ENCODE data around the gene TPRG1L.

TPRG1L gene

DNA sequence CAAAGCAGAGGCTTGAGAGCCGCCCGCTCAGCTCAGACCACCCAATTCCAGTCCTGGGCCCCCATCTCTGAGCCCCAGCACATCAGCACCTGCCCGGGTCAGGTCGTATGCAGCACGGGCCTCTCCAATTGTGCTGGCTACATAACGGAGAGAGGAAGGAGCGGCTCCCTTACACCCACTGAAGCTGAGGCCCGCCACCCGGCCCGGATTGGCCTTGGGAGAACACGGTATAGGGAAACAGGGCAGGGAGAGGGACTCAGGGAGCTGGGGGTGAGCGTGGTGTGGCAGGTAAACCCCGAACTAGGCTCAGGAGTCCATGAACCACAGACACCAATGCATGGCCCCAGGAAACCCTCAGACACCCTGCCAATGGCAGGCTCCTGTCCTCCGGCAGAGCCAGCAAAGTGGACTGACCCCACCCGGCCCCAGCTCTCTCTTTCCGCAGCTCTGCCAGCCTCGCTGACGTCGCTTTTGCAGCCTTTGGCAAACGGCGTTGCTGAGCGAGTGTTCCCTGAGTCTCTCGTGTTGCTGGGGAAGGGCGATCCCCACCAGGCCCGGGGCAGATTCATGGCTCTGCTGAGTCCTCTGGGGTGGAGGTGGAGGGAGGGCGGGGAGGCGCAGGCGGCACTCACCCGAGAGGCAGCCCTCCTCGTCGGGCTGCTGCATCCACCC is 30.0 kb upstream of the TPRG1L start:
- no peak overlapping the region for H3K4me3 ChIP-seq (ENCODE audit: low read length in 2 of 2)
- no peak overlapping the region for H3K27ac ChIP-seq (ENCODE audit: low read length)
- H3K36me3 ChIP-seq (ENCODE audit: control insufficient read depth in 2 of 2, insufficient read depth in 2 of 2, low read length in 2 of 2) = no peaks in the 10 kb centered on the region
- peaks cover 9% of the 10 kb centered on the region for H3K4me1 ChIP-seq (ENCODE audit: control insufficient read depth, insufficient read depth, low read length)
- no peak overlapping the region for H3K9ac ChIP-seq (ENCODE audit: low read length in 2 of 2)
- no peaks in the 10 kb centered on the region for H3K27me3 ChIP-seq (ENCODE audit: control insufficient read depth in 1 of 2, insufficient read depth in 2 of 2, low read length in 2 of 2)
- H3K9me3 ChIP-seq (ENCODE audit: control insufficient read depth in 2 of 2, low read length in 2 of 2) = no peaks in the 10 kb centered on the region

DNA sequence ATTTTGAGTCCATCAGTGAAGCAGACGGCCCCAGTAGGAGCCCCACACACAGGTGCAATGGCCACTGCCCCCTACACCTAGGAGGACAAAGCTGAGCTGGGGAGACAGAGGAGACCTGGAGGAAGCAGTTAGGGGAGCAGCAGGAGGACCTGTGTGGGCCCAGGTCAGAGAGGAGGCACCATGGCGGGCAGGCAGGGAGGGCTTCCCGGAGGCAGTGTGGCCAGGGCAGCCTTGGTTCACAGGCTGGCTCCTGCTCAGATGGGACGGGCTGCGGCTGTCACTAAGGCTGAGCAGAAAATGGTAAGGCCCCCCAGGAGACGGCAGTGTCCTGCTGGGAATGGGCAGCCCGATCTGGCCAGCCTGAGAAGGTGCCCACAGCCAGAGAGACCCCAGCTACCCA is 28.9 kb upstream of the TPRG1L start:
- Histone ChIP-seq H3K4me3 (ENCODE audit: low read length in 2 of 2) (no peak overlapping the region), H3K27ac (ENCODE audit: low read length) (no peak overlapping the region), H3K9me3 (ENCODE audit: control insufficient read depth in 2 of 2, low read length in 2 of 2) (no peaks in the 10 kb centered on the region), H3K27me3 (ENCODE audit: control insufficient read depth in 1 of 2, insufficient read depth in 2 of 2, low read length in 2 of 2) (no peaks in the 10 kb centered on the region), H3K9ac (ENCODE audit: low read length in 2 of 2) (no peak overlapping the region), H3K36me3 (ENCODE audit: control insufficient read depth in 2 of 2, insufficient read depth in 2 of 2, low read length in 2 of 2) (no peaks in the 10 kb centered on the region), H3K4me1 (ENCODE audit: control insufficient read depth, insufficient read depth, low read length) (peaks cover 9% of the 10 kb centered on the region)

DNA sequence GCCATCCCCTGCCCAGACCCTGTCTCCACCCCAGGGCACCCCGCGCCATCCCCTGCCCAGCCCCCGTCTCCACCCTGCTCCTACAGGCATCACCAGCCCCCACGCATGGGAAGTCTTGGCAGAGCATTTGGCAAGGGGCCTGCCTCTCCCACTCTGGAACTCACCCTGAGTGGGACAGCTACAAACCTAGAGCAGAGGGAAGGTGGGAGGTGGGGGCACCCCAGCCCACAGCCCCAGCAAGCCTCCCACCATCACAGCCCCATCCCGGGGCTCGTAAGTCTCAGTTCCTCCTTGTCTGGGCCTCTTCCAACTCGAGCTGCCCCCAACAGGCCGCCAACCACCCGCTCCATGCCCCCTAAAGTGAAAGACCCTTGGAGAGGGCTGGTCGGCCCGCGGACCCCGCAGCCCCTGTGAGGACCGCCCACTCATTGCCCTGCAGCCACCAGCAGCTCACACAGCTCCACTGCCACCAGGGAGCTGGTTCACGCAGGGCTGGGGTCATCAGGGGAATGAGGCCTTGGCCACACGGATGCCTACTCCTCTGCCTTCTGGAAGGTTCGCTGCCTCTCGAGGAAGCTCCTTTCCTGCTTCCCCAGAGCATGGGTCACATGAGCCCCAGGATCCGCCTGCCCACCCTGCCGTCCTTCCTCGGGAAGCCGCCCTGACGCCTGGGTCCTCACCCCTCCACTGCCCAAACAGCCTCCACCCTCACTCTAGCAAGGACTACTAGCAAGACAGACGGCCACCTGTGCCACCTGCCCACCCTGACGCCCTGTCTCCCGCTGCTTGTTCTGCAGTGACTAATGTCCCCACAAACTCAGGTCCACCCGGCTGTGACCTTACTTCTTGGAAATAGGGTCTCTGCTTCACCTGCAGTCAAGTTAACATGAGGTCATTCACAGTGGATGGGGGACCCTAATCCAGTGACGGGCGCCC is 27.9 kb upstream of the TPRG1L start:
- Histone ChIP-seq H3K9me3 (ENCODE audit: control insufficient read depth in 2 of 2, low read length in 2 of 2) (no peaks in the 10 kb centered on the region), H3K36me3 (ENCODE audit: control insufficient read depth in 2 of 2, insufficient read depth in 2 of 2, low read length in 2 of 2) (no peaks in the 10 kb centered on the region), H3K27ac (ENCODE audit: low read length) (no peak overlapping the region), H3K9ac (ENCODE audit: low read length in 2 of 2) (no peak overlapping the region), H3K4me1 (ENCODE audit: control insufficient read depth, insufficient read depth, low read length) (peaks cover 9% of the 10 kb centered on the region), H3K4me3 (ENCODE audit: low read length in 2 of 2) (no peak overlapping the region), H3K27me3 (ENCODE audit: control insufficient read depth in 1 of 2, insufficient read depth in 2 of 2, low read length in 2 of 2) (no peaks in the 10 kb centered on the region)

DNA sequence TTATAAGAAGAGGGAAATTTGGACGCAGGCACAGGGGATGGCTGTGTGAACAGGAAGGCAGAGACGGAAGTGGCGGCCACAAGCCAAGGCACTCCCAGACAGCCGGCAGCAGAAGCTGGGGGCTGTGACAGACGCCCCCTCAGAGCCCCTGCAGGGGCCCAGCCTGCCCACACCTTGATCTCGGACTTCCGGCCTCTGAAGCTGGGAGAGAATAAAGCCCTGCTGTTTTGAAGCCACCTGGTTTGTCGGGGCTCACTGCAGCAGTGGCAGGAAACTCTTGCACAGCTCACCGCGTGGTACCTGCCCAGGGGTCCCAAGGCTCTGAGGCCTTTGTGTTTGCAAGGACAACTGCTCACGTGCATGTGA is 27.2 kb upstream of the TPRG1L start:
- Histone ChIP-seq H3K4me3 (ENCODE audit: low read length in 2 of 2) (no peak overlapping the region), H3K4me1 (ENCODE audit: control insufficient read depth, insufficient read depth, low read length) (peaks cover 9% of the 10 kb centered on the region), H3K27ac (ENCODE audit: low read length) (no peak overlapping the region)

DNA sequence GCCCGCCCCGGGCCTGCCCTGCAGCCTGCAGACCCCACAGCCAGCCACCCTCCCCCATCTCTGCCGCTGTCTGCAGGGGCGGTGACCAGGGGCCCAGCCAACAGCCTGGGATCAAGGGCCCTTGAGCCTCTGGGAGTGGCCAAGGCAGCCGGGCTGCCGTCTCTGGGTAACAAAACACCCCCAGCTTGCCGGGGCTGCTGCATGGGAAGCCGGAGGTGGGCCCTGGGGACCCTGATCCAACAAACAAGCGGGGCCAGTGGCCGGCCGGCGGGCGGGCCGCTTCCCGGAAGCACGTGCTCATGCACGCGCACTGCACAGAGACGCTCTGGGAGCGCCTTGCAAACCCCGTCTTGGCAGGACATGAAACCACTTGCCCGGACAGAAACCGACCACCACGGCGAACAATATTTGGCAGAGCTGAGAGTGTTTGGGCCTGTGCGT is 26.7 kb upstream of the TPRG1L start:
- no peaks in the 10 kb centered on the region for H3K27me3 ChIP-seq (ENCODE audit: control insufficient read depth in 1 of 2, insufficient read depth in 2 of 2, low read length in 2 of 2)
- no peaks in the 10 kb centered on the region for H3K9me3 ChIP-seq (ENCODE audit: control insufficient read depth in 2 of 2, low read length in 2 of 2)
- no peaks in the 10 kb centered on the region for H3K36me3 ChIP-seq (ENCODE audit: control insufficient read depth in 2 of 2, insufficient read depth in 2 of 2, low read length in 2 of 2)
- peaks cover 9% of the 10 kb centered on the region for H3K4me1 ChIP-seq (ENCODE audit: control insufficient read depth, insufficient read depth, low read length)
- peak overlapping the region in 1 of 2 donors; percentile 47 for H3K4me3 ChIP-seq (ENCODE audit: low read length in 2 of 2)
- no peak overlapping the region for H3K27ac ChIP-seq (ENCODE audit: low read length)
- H3K9ac ChIP-seq (ENCODE audit: low read length in 2 of 2) = no peak overlapping the region

More for the DNA sequence above, 27.2 kb upstream of the TPRG1L start:
- no peaks in the 10 kb centered on the region for H3K36me3 ChIP-seq (ENCODE audit: control insufficient read depth in 2 of 2, insufficient read depth in 2 of 2, low read length in 2 of 2)
- no peaks in the 10 kb centered on the region for H3K27me3 ChIP-seq (ENCODE audit: control insufficient read depth in 1 of 2, insufficient read depth in 2 of 2, low read length in 2 of 2)
- H3K9ac ChIP-seq (ENCODE audit: low read length in 2 of 2) = no peak overlapping the region
- H3K9me3 ChIP-seq (ENCODE audit: control insufficient read depth in 2 of 2, low read length in 2 of 2) = no peaks in the 10 kb centered on the region

DNA sequence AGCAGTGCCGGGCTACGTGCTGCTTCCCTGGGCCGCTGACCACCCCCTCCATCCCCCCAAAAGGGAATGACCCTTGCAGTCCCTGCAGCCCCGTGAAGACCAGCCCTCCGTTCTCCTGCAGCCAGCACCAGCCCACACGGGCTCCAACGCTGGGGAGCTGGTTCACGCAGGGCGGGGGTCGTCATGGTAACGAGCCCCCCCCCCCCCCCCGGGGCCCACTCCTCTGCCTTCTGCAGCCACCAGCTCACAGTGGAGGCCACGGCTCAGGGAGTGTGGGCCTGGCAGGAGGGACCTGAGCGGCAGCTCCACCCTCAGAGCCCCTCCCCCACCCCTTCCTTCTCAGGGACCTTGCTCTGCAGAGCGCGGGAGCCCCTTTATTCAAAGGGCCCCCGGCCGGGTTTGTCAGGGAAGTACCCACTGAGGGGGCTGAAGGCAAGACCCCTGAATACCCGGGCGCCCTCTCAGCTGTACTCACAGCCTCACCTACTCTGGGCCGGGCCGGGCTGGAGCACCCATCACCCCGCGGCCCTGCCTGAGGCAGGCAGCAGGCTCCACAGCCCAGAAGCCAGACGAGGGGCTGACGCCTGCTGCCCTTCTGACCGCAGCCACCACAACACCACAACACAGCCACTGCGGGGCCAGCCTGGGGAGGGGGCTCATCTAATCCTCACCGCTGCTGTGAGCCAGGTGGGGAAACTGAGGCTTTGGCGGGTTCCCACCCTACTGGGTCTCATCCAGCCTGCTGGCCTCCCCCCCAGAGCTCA is 26.1 kb upstream of the TPRG1L start:
- Histone ChIP-seq H3K9ac (ENCODE audit: low read length in 2 of 2) (no peak overlapping the region), H3K4me1 (ENCODE audit: control insufficient read depth, insufficient read depth, low read length) (peaks cover 9% of the 10 kb centered on the region), H3K27ac (ENCODE audit: low read length) (no peak overlapping the region), H3K4me3 (ENCODE audit: low read length in 2 of 2) (peak overlapping the region in 1 of 2 donors; percentile 47), H3K27me3 (ENCODE audit: control insufficient read depth in 1 of 2, insufficient read depth in 2 of 2, low read length in 2 of 2) (no peaks in the 10 kb centered on the region), H3K36me3 (ENCODE audit: control insufficient read depth in 2 of 2, insufficient read depth in 2 of 2, low read length in 2 of 2) (no peaks in the 10 kb centered on the region), H3K9me3 (ENCODE audit: control insufficient read depth in 2 of 2, low read length in 2 of 2) (no peaks in the 10 kb centered on the region)

DNA sequence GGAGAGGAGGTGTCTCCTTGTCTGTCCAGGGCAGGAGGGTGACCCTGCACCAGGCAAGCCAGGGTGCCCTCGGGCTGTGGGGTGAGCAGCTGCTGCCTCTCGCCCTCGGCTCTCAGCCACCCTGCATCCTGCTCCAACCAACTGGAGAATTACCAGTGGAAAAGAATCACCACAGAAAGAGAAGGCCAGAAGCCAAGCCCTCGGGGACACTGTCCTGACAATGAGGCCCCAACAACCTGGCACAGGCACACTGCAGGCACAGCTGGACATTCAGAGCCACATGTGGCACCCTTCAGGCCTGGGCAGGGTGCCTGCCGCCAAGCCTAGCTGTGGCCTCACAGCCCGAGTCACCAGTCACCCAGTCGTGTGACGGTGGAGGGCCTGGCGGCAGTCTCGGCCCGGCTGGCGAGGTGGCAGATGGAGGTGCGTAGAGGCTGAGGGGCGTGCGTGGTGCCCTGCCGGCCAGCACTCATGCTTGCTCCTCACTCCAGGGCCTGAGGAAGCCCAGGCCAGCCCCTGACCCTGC is 25.5 kb upstream of the TPRG1L start:
- Histone ChIP-seq H3K9me3 (ENCODE audit: control insufficient read depth in 2 of 2, low read length in 2 of 2) (no peaks in the 10 kb centered on the region), H3K27me3 (ENCODE audit: control insufficient read depth in 1 of 2, insufficient read depth in 2 of 2, low read length in 2 of 2) (peaks cover 0 to 2% of the 10 kb centered on the region in 2 donors), H3K4me3 (ENCODE audit: low read length in 2 of 2) (no peak overlapping the region), H3K27ac (ENCODE audit: low read length) (no peak overlapping the region), H3K9ac (ENCODE audit: low read length in 2 of 2) (no peak overlapping the region), H3K36me3 (ENCODE audit: control insufficient read depth in 2 of 2, insufficient read depth in 2 of 2, low read length in 2 of 2) (no peaks in the 10 kb centered on the region), H3K4me1 (ENCODE audit: control insufficient read depth, insufficient read depth, low read length) (peaks cover 9% of the 10 kb centered on the region)

DNA sequence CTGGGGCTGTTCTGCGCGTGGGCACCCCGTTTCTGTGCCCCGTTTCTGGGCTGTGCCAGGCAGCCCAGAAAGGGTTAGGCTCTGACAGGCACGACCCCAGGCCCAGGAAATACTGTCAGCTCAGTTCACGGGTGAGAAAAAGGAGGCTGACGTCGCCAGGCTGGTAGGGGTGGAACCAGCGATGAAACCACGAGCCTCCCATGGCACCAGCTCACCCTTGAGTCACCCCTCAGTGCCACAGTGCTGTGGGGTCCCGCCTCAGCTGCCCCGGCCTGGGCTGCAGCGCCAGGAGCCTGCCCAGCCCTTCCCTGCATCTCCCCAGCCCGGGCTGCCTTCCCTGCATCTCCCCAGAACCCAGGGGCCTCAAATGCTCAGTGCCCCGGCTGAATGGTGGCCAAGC is 25.0 kb upstream of the TPRG1L start:
- peaks cover 0 to 3% of the 10 kb centered on the region in 2 donors for H3K27me3 ChIP-seq (ENCODE audit: control insufficient read depth in 1 of 2, insufficient read depth in 2 of 2, low read length in 2 of 2)
- no peak overlapping the region for H3K27ac ChIP-seq (ENCODE audit: low read length)

DNA sequence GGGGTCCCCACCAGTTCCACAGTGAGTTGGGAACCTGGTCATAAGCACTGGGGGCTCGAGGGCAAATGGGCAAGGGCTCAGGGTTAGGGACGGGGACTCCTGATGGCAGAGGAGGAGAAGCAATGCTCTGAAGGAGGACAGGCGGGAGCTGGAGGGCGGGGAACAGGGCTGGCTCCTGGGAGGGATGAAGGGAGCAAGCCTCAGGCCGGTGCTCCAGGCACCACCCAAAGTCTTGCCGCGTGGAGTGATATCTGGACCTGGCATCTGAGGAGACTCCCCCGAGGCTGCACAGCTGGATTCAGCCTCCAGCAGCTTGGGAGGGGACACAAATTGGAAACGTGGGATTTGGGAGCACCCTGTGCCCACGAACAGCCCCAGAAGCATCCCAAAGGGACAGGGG is 24.5 kb upstream of the TPRG1L start:
- no peak overlapping the region for H3K27ac ChIP-seq (ENCODE audit: low read length)
- H3K36me3 ChIP-seq (ENCODE audit: control insufficient read depth in 2 of 2, insufficient read depth in 2 of 2, low read length in 2 of 2) = no peaks in the 10 kb centered on the region
- H3K9me3 ChIP-seq (ENCODE audit: control insufficient read depth in 2 of 2, low read length in 2 of 2) = no peaks in the 10 kb centered on the region
- peaks cover 0 to 3% of the 10 kb centered on the region in 2 donors for H3K27me3 ChIP-seq (ENCODE audit: control insufficient read depth in 1 of 2, insufficient read depth in 2 of 2, low read length in 2 of 2)
- peaks cover 9% of the 10 kb centered on the region for H3K4me1 ChIP-seq (ENCODE audit: control insufficient read depth, insufficient read depth, low read length)
- H3K9ac ChIP-seq (ENCODE audit: low read length in 2 of 2) = no peak overlapping the region
- H3K4me3 ChIP-seq (ENCODE audit: low read length in 2 of 2) = no peak overlapping the region

More for the DNA sequence above, 25.0 kb upstream of the TPRG1L start:
- Histone ChIP-seq H3K9ac (ENCODE audit: low read length in 2 of 2) (no peak overlapping the region), H3K36me3 (ENCODE audit: control insufficient read depth in 2 of 2, insufficient read depth in 2 of 2, low read length in 2 of 2) (no peaks in the 10 kb centered on the region), H3K9me3 (ENCODE audit: control insufficient read depth in 2 of 2, low read length in 2 of 2) (no peaks in the 10 kb centered on the region), H3K4me1 (ENCODE audit: control insufficient read depth, insufficient read depth, low read length) (peaks cover 9% of the 10 kb centered on the region), H3K4me3 (ENCODE audit: low read length in 2 of 2) (no peak overlapping the region)

DNA sequence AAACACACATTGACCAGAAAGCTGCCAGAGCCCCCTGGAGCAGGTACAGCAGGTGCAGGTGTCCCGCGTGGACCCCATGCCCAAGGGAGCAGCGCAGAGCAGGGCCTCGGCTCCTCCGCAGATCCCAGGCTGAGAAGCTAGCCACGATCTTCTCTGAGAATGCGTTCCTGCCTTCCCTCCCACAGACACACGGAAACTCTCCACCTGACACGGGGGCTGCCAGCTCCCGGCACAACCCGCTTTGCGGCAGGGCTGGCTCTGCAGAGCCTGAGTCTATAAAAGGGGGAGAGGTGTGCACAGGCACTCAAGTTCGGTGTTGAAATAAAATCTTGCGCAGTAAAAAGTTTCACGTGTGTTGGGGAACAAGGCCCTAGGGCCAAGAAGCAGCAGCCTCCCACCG is 23.1 kb upstream of the TPRG1L start:
- Histone ChIP-seq H3K36me3 (ENCODE audit: control insufficient read depth in 2 of 2, insufficient read depth in 2 of 2, low read length in 2 of 2) (no peaks in the 10 kb centered on the region), H3K4me1 (ENCODE audit: control insufficient read depth, insufficient read depth, low read length) (peaks cover 9% of the 10 kb centered on the region), H3K27ac (ENCODE audit: low read length) (no peak overlapping the region), H3K4me3 (ENCODE audit: low read length in 2 of 2) (no peak overlapping the region), H3K27me3 (ENCODE audit: control insufficient read depth in 1 of 2, insufficient read depth in 2 of 2, low read length in 2 of 2) (peaks cover 5 to 6% of the 10 kb centered on the region in 2 donors), H3K9ac (ENCODE audit: low read length in 2 of 2) (no peak overlapping the region), H3K9me3 (ENCODE audit: control insufficient read depth in 2 of 2, low read length in 2 of 2) (no peaks in the 10 kb centered on the region)
